ENCODE results near the gene ZNF143.

Gene ZNF143

DNA sequence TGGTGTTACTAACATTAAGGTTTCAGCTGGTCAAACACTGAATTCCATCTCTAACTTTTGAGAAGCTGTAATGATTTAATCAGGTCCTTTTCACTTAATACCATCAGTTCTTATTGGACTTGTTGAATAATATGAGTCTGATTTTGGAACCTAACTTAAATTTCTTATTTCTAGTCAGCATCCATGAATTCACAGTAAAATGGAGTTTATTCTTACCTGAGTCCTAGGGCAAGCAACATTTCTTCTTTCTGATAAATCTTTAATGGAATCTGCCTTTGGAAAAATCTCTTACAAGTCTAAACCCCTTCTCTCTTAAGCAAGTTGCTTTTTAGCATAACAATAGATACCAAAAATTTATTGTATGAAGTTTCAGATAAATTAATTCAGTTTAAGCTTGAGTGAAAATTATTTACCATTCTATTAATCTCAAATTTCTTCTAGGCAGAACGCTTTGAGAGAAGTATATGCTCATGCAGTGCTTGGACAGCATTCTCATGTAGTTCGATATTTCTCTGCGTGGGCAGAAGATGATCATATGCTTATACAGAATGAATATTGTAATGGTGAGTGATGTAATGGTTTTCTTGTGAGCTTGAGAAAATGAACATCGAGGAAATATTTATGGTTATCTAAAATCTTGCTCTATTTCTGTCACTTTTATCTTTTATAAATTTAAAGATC, 116.0 kb downstream of the ZNF143 start:
- peaks cover 72% of the 10 kb centered on the region for H3K36me3 ChIP-seq (ENCODE audit: control insufficient read depth, insufficient read depth, low read length)
- no peaks in the 10 kb centered on the region for H3K9me3 ChIP-seq (ENCODE audit: control insufficient read depth, insufficient read depth, low read depth, low read length)

DNA sequence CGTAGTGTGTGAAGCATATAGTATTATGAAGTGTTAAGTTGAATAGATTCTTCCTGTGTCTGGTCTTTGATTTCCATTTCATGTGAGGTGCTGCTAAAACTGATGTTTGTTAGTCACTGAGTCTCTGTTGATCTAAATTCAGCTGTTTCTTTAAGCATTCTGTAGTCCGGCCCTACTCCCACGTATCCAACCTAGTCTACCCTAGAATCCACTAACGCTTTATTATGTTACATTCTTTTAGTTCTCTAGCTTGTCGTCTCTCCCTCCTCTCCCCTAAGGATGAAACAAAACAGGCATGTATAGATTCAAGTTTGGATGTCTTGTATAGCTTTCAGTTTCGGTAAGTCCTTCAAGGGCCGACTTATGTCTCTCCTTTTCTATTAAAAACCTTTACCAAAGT, 116.7 kb downstream of the ZNF143 start:
- H3K36me3 ChIP-seq (ENCODE audit: control insufficient read depth, insufficient read depth, low read length) = peaks cover 79% of the 10 kb centered on the region
- H3K9ac ChIP-seq (ENCODE audit: low read length) = peak overlapping the region; percentile 18
- 0 out of 2 replicates have a peak overlapping the region, but pooled peaks have one; percentile 7 for H3K27ac ChIP-seq (ENCODE audit: low read depth, low read length)
- H3K9me3 ChIP-seq (ENCODE audit: control insufficient read depth, insufficient read depth, low read depth, low read length) = no peaks in the 10 kb centered on the region
- H3K4me1 ChIP-seq (ENCODE audit: control insufficient read depth, insufficient read depth, low read length) = peaks cover 13% of the 10 kb centered on the region; the same call in 1 of the 2 replicates
- H3K27me3 ChIP-seq (ENCODE audit: control insufficient read depth, insufficient read depth, low read length) = no peaks in the 10 kb centered on the region
- H3K4me3 ChIP-seq (ENCODE audit: low read depth, low read length) = peak overlapping the region; percentile 86

More for the DNA sequence above, 116.0 kb downstream of the ZNF143 start:
- Histone ChIP-seq H3K4me1 (ENCODE audit: control insufficient read depth, insufficient read depth, low read length) (peaks cover 16% of the 10 kb centered on the region; the same call in 1 of the 2 replicates), H3K27ac (ENCODE audit: low read depth, low read length) (peak overlapping the region; percentile 94; the same call in 1 of the 2 replicates), H3K27me3 (ENCODE audit: control insufficient read depth, insufficient read depth, low read length) (no peaks in the 10 kb centered on the region), H3K9ac (ENCODE audit: low read length) (peak overlapping the region; percentile 96), H3K4me3 (ENCODE audit: low read depth, low read length) (peak overlapping the region; percentile 86)
